Hepatocyte (in vitro differentiated cells): ENCODE data around the gene AQR. TPM values are rescaled to one million over a fixed set of nuclear protein-coding genes. Genes with fewer than 3 reads are reported as not detected.

Experiments used
- DNase-seq: peaks from one replicate; pipeline ENCODE4 v3.0.0-alpha.2; 2016; ENCODE audit warnings: low spot score
- H2AFZ ChIP-seq: fragments of 200-600 bp; sonication (generic); 2 replicates; pipeline ENCODE4 v1.6.0; 2016; ENCODE audit warnings: antibody characterized with exemption, mild to moderate bottlenecking
- H3K27ac ChIP-seq: fragments of 200-600 bp; sonication (generic); 2 replicates; pipeline ENCODE4 v1.5.1; 2016; ENCODE audit warnings: mild to moderate bottlenecking
- H3K27me3 ChIP-seq: fragments of 200-600 bp; sonication (generic); 2 replicates; pipeline ENCODE4 v1.6.1; 2016
- H3K36me3 ChIP-seq: fragments of 200-600 bp; sonication (generic); replicated peaks from 2 replicates; pipeline ENCODE4 v1.5.1; 2016; ENCODE audit warnings: low read depth; ENCODE audit not compliant: insufficient read depth
- H3K4me1 ChIP-seq: fragments of 200-600 bp; sonication (generic); 2 replicates; pipeline ENCODE4 v1.5.1; 2016; ENCODE audit warnings: mild to moderate bottlenecking, moderate library complexity; ENCODE audit not compliant: insufficient read depth
- H3K4me2 ChIP-seq: fragments of 200-600 bp; sonication (generic); 2 replicates; pipeline ENCODE4 v1.6.0; 2016
- H3K4me3 ChIP-seq: fragments of 200-600 bp; sonication (generic); 2 replicates; pipeline ENCODE4 v1.5.1; 2016; ENCODE audit warnings: mild to moderate bottlenecking
- H3K79me2 ChIP-seq: fragments of 200-600 bp; sonication (generic); 2 replicates; pipeline ENCODE4 v1.6.0; 2017; ENCODE audit warnings: mild to moderate bottlenecking
- H3K9me2 ChIP-seq: fragments of 200-600 bp; sonication (generic); replicated peaks from 2 replicates; pipeline ENCODE4 v1.6.0; 2017; ENCODE audit warnings: mild to moderate bottlenecking; ENCODE audit not compliant: insufficient read depth
- H3K9me3 ChIP-seq: fragments of 200-600 bp; sonication (generic); 2 replicates; pipeline ENCODE4 v1.5.1; 2016; ENCODE audit warnings: low read depth, mild to moderate bottlenecking
- H4K20me1 ChIP-seq: fragments of 200-600 bp; sonication (generic); 2 replicates; pipeline ENCODE4 v1.6.0; 2016; ENCODE audit warnings: mild to moderate bottlenecking; ENCODE audit not compliant: insufficient read depth, poor library complexity, severe bottlenecking
- EZH2 ChIP-seq: fragments of 200-600 bp; sonication (generic); IDR thresholded peaks from 2 replicates; pipeline ENCODE4 v1.6.1; 2016; ENCODE audit warnings: antibody characterized with exemption, mild to moderate bottlenecking, borderline replicate concordance
- EZH2phosphoT487 ChIP-seq: fragments of 200-600 bp; sonication (generic); IDR thresholded peaks from one replicate; pipeline ENCODE4 v1.6.1; 2018; ENCODE audit warnings: antibody characterized with exemption, mild to moderate bottlenecking, low read depth, moderate library complexity; ENCODE audit not compliant: unreplicated experiment, severe bottlenecking
- WGBS: methylation state at CpG from one replicate; pipeline ENCODE4 v1.1.6; 2016; ENCODE audit warnings: low lambda C conversion rate; ENCODE audit errors: missing lambda C conversion rate; 5-methylcytosine and 5-hydroxymethylcytosine counted together
- polyA plus RNA-seq: library from polyadenylated mRNA; unstranded; fragments of >200 nt; fragmentation: Nextera tagmentation; extraction: Ambion mirVana; gene quantifications from 2 replicates; pipeline ENCODE4 v1.2.1, GENCODE V29; 2016
- total RNA-seq: library from RNA; depleted of rRNA; stranded (reverse); fragments of >200 nt; gene quantifications from 2 replicates; pipeline ENCODE4 v1.2.3, GENCODE V29; 2014
- TF ChIP-seq, protein P1 (sequence below): fragments of 200-600 bp; sonication (generic); IDR thresholded peaks from 2 replicates; pipeline ENCODE4 v1.5.1; 2016; ENCODE audit warnings: antibody characterized with exemption, mild to moderate bottlenecking; ENCODE audit not compliant: poor library complexity

Gene AQR
- total and polyA plus RNA-seq, 2 experiments from 2014 or later: 15.3 to 39.8 TPM

DNA sequence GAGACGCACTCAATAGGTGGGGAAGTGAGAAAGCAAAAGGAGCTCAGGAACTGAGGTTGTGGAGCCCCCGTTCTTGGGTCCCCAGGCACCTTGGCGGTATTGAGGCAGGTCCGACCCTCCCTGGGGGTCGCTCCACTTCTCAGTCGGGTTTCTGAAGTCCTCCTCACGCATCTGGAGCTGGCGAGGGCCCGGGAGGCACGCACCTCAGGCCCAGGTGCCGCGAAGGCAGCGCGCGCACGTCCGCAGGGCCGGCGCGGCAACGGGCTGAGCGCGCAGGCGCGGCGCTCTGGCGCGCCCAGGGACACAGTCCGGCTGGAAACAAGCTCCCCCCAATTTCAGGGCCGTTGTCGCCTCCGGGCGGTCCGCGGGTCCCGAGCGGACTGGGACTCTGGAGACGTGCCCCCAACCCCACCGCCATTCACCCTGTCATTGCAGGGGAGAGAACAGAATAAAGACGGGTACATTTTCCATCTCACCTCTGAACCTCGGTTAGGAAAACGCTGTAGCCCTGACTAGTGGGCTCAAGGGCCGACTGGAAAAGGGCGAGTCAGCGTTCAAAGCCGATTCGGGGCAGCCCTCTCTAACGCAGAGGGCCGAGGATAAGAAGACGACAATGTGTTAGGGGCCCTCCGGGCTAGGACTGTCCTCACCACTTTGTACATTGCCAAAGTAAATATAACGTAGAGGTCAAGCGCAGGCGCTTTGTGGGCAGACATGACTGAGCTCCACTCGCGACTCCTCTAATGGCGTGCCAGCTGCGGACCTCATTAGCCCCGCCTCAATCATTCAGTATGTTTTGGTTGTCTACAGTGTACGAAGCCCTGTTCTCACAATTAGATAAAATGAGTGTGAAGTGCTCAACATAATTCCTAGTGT, 18.7 kb upstream of the AQR start, which contains the start of gene ZNF770:
Gene ZNF770, minus strand, starts transcription at position 261 of the 876 bp plus-strand sequence. CDS start 4,853 bp downstream, outside the sequence.
- peak within 1 kb of the TSS; percentile 100 for H2AFZ ChIP-seq
- H3K79me2 ChIP-seq: peaks cover 47% of the 10 kb centered on the region
- H4K20me1 ChIP-seq: no peaks in the 10 kb centered on the region
- peak; percentile 93 for DNase-seq
- no peaks in the 10 kb centered on the region for H3K9me2 ChIP-seq
- H3K27me3 ChIP-seq: no peaks in the 10 kb centered on the region
- WGBS: 2% methylated on average over 60 of the region's 60 CpGs
- TF ChIP-seq, protein P1, sequence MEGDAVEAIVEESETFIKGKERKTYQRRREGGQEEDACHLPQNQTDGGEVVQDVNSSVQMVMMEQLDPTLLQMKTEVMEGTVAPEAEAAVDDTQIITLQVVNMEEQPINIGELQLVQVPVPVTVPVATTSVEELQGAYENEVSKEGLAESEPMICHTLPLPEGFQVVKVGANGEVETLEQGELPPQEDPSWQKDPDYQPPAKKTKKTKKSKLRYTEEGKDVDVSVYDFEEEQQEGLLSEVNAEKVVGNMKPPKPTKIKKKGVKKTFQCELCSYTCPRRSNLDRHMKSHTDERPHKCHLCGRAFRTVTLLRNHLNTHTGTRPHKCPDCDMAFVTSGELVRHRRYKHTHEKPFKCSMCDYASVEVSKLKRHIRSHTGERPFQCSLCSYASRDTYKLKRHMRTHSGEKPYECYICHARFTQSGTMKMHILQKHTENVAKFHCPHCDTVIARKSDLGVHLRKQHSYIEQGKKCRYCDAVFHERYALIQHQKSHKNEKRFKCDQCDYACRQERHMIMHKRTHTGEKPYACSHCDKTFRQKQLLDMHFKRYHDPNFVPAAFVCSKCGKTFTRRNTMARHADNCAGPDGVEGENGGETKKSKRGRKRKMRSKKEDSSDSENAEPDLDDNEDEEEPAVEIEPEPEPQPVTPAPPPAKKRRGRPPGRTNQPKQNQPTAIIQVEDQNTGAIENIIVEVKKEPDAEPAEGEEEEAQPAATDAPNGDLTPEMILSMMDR: no peak
- TF ChIP-seq EZH2phosphoT487: no peak
- no peak for TF ChIP-seq EZH2
- H3K4me1 ChIP-seq: peaks cover 21% of the 10 kb centered on the region
- H3K36me3 ChIP-seq: no peaks in the 10 kb centered on the region
- no peaks in the 10 kb centered on the region for H3K9me3 ChIP-seq
- H3K27ac ChIP-seq: peak within 1 kb of the TSS; percentile 100
- H3K4me3 ChIP-seq: peak within 1 kb of the TSS; percentile 94
- H3K4me2 ChIP-seq: peak within 1 kb of the TSS; percentile 80

DNA sequence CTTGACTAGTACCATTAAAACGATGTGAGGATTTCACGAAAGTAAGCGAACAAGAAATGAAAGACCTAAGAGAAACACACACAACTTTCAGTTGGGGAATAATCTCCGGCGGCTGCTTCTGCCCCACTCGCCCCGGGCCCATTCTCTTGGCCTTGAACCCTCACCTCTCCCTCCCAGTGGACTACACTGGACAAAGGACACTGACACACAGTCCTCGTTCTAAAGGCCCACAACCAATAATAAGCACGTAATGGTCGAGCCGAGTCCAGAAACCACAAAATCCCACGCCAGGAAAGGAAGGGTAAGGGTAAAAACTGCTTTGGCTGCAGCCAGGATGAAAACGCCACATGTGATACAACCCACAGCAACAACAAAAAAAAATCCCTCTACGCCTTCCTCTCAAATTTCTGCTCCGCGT, 18.1 kb upstream of the AQR start:
- Histone ChIP-seq H3K4me2 (peak overlapping the region; percentile 80), H3K27ac (peak overlapping the region; percentile 100), H3K36me3 (no peaks in the 10 kb centered on the region), H3K9me3 (no peaks in the 10 kb centered on the region), H3K4me3 (peak overlapping the region; percentile 94), H3K4me1 (peaks cover 21% of the 10 kb centered on the region), H3K27me3 (no peaks in the 10 kb centered on the region), H3K79me2 (peaks cover 52% of the 10 kb centered on the region), H3K9me2 (no peaks in the 10 kb centered on the region), H2AFZ (peak overlapping the region; percentile 100), H4K20me1 (no peaks in the 10 kb centered on the region)
- TF ChIP-seq, protein P1: no peak
- TF ChIP-seq EZH2 (no peak), EZH2phosphoT487 (no peak)
- under 1% methylated on average over 16 of the region's 16 CpGs for WGBS
- no peak for DNase-seq

GRCh38 chr15:34986771-34987480, 17.4 kb upstream of the AQR start:
- peaks cover 59% of the 10 kb centered on the region for H3K79me2 ChIP-seq
- peaks cover 21% of the 10 kb centered on the region for H3K4me1 ChIP-seq
- no peaks in the 10 kb centered on the region for H3K27me3 ChIP-seq
- no peaks in the 10 kb centered on the region for H3K36me3 ChIP-seq
- peak overlapping the region; percentile 100 for H2AFZ ChIP-seq
- no peaks in the 10 kb centered on the region for H4K20me1 ChIP-seq
- peak overlapping the region; percentile 100 for H3K27ac ChIP-seq
- no peak for TF ChIP-seq EZH2
- TF ChIP-seq, protein P1: no peak
- peak overlapping the region; percentile 94 for H3K4me3 ChIP-seq
- WGBS: 12% methylated on average over 9 of the region's 9 CpGs
- no peaks in the 10 kb centered on the region for H3K9me3 ChIP-seq
- DNase-seq: peak; percentile 15
- H3K4me2 ChIP-seq: peak overlapping the region; percentile 80
- H3K9me2 ChIP-seq: no peaks in the 10 kb centered on the region
